NB4 (cell line): ENCODE data around the gene RDX.

Experiments used
- POLR2A ChIP-seq: IDR thresholded peaks from 2 replicates; pipeline ENCODE4 v1.6.1; 2011; ENCODE audit warnings: mild to moderate bottlenecking; ENCODE audit not compliant: insufficient read length; ENCODE audit errors: extremely low read depth
- TF ChIP-seq, protein P1 (sequence below): IDR thresholded peaks from one replicate; pipeline ENCODE4 v1.5.1; 2012; ENCODE audit warnings: low read depth, low read length

DNA sequence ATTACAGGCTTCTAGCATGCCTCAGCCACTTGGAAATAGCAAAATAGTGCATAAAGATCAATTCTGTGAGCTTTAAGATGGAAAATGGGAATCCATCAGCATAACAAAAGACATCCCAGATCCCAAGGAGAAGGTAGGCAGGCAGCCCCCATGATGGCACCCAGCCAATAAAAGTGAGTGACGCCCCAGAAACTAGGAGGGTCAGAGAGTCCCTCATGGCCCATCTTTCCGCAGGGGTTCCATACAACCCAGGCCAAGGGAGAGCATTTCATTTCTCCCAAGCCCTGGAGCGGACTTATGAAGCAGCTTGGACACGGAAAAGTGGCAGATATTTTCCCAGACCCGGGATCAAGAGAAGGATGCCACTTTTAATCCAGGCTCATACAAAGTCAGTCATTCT lies 110.0 kb downstream of the RDX start:
- TF ChIP-seq, protein P1, sequence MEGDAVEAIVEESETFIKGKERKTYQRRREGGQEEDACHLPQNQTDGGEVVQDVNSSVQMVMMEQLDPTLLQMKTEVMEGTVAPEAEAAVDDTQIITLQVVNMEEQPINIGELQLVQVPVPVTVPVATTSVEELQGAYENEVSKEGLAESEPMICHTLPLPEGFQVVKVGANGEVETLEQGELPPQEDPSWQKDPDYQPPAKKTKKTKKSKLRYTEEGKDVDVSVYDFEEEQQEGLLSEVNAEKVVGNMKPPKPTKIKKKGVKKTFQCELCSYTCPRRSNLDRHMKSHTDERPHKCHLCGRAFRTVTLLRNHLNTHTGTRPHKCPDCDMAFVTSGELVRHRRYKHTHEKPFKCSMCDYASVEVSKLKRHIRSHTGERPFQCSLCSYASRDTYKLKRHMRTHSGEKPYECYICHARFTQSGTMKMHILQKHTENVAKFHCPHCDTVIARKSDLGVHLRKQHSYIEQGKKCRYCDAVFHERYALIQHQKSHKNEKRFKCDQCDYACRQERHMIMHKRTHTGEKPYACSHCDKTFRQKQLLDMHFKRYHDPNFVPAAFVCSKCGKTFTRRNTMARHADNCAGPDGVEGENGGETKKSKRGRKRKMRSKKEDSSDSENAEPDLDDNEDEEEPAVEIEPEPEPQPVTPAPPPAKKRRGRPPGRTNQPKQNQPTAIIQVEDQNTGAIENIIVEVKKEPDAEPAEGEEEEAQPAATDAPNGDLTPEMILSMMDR = no peak
- TF ChIP-seq POLR2A = no peak
